Stimulated activated CD4-positive, alpha-beta T cell treated with anti-CD3 and anti-CD28 coated beads, Interleukin-4, amount 100 ng/mL, for 48 hours (primary cell): Measurements from ENCODE around the gene AMOTL1.
"Not testable (repeated sequence)": the region's sequence is repeated elsewhere in the genome, so short reads cannot be mapped to it uniquely, and the experiment has no call there.

Experiments used
- DNase-seq, 2 donors: peaks; one replicate each; pipeline ENCODE4 v3.0.0-alpha.2; 2020; ENCODE audit warnings: low read depth in 2 of 2

AMOTL1 gene

DNA sequence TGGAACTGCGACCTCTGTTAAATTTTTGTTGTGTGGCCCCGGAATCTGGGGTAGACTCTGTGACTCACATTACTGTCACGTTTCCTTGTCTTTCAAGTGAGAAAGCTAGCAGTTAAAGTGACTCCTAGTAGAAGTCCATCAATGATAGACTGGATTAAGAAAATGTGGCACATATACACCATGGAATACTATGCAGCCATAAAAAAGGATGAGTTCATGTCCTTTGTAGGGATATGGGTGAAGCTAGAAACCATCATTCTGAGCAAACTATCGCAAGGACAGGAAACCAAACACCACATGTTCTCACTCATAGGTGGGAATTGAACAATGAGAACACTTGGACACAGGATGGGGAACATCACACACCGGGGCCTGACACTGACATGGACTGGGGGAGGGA is 23.8 kb downstream of the AMOTL1 start:
- DNase-seq = not testable (repeated sequence)

DNA sequence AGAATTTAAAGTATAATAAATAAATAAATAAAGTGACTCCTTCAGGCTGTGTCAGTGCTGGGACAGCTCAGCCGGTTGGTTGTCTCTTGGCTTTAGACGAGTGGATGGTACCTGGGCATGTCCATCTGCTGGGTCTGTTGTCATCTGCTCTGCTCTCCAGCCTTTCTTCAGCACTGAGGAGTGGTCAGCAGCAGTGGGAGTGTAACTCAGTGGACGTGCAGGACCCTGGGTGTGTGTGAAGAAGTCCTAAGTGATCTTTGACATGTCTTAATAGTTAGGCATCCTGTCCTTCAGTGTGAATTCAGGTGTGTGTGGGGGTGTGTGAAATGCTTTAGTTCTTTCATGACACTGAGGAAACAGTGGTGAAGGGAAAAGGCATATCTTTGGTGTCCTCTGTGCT is 24.3 kb downstream of the AMOTL1 start:
- no peak for DNase-seq

DNA sequence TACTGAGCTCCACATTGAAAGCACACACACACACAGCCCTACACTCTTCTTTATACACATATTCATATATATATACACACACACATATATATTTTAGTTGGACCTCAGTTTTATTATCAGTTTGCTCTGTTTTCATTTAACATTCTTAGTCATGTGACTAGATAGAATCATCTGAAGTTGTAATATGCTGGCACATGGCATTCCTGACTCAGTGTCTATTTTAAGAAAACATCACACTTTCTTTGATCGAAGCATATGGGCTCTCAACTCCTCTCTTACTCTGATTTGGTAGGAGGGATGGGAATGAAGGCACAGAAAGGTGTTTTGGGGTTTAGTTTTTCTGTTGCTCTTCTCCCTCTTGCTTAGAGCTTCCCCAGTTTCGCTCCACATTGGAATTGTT is 24.8 kb downstream of the AMOTL1 start:
- no peak for DNase-seq

DNA sequence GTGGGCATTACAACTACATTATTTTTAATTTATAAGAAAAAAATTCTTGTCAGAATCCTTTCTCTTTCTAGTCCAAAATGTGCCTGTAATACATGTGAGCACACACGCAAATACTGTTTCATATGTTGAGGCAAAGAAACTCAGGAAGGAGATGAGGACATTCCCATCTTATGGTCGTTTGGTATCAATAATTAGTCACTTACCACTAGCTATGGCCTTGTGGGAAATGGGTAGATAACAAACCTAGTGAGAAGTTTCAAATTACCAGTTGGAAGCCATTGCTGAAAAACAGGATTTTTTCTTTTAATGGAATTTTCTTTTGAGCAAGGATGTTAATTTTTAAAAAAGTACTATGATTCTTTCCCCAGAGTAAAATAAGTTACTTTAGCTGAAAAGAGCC is 25.7 kb downstream of the AMOTL1 start:
- no peak for DNase-seq

DNA sequence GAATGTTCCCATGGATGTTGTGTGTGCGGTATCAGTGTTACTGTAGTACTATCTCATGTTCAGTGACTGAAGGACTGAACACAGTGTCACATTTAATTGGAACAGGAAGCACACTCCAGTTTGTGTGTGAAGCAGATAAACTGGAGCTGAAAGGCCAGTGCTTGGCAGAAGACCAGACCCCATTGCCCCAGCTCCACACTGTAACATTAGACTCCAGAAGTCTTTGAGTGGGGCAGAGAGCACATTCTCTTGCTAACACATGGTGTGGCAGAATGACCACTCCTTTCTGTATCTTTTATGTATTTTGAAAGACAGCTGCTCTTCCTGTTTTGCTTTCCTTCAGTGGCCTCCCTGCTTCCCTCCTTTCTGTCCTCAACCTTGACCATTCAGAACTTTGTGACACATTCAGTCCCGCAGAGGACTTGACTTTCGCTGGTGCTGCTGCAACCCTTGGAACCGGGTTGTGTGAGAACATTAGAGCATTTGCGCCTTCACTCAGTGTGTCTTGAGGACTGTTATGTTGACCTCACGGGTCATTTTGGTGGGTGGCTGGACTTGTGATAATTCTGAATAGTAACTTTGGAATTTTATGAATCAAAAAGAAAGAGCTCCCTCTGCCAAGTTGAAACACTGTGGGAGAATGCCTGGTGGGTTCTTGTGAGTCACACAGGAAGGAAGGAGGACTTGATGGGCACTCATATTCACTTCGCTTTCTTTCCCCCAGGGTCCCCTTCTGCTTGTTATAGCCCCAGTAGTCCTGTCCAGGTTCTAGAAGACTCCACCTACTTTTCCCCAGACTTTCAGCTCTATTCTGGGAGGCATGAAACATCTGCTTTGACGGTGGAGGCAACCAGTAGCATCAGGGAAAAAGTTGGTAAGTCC is 26.4 kb downstream of the AMOTL1 start:
- no peak for DNase-seq

DNA sequence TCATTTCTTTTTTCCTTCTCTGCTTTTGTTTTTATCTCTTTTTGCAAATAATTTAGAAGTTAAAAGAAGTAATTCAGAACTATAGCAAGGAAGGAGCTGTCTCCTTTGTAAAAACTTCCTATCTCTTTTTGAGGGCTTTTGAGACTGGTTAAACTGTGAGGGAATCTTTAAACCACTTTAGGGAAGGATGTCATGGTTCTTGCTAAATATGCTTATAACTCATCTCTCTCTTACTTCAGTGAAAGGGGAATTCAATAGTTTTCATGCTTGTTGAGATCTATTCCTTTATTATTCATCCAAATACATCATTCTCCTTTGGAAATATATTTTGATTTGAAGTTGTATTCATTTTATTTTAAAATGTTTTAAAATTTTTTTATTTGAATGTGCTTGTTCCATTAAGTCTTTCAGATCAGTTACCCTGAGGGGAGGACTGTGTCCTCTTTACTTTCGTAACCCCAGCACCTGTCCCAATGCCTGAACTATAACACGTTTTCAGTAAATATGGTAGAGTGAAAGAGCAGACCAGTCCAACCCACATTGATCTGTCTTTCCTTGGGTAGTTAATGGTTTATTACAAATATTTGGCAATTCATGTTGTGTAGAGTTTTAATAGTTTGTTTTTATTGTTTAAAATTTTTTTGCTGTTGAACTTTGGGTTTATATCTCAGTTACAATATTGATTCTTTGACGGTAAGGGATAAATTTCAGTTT is 27.5 kb downstream of the AMOTL1 start:
- no peak for DNase-seq

DNA sequence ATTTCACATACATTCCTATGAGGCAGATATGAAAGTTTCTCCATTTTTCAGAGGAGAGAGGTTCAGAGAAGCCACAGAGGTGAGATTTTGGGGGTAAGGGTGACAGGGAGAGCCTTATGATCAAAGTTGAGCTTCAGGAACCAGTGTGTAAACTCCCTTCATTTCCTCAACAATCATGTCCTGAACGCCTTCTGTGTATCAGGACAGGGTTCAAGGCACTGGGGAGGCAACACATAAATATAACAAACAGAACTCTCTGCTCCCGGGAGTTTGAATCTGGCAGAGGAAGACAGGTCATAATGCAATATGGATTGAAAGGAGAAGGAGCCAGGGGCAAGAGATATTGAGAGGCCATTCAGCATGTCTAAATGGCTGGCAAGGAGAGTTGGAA is 28.0 kb downstream of the AMOTL1 start:
- no peak for DNase-seq

DNA sequence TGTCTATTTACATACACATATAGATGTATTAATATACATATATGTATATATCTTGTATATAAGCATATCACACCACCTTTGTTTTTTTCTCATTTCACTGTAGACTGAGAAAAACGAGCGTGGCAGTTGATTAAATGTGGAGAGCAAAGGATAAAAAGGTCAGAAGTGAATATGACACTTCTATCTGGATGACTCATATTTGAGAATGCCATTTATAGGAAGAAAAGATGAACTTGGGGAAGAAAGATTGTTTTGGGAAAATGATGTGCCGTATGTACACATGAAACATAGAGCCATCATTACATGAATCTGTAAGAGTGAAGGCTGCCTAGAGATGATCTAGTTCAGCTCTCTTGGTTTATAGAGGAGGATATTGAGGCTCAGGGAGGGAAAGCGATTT is 28.7 kb downstream of the AMOTL1 start:
- DNase-seq = no peak

DNA sequence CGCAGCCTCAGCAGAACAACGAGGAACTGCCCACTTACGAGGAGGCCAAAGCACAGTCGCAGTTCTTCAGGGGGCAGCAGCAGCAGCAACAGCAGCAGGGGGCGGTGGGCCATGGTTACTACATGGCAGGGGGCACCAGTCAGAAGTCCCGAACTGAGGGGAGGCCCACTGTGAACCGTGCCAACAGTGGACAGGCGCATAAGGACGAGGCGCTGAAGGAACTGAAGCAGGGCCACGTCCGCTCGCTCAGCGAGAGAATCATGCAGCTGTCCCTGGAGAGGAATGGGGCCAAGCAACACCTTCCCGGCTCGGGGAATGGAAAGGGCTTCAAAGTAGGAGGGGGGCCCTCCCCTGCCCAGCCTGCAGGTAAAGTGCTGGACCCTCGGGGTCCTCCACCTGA is 31.6 kb downstream of the AMOTL1 start:
- no peak for DNase-seq

DNA sequence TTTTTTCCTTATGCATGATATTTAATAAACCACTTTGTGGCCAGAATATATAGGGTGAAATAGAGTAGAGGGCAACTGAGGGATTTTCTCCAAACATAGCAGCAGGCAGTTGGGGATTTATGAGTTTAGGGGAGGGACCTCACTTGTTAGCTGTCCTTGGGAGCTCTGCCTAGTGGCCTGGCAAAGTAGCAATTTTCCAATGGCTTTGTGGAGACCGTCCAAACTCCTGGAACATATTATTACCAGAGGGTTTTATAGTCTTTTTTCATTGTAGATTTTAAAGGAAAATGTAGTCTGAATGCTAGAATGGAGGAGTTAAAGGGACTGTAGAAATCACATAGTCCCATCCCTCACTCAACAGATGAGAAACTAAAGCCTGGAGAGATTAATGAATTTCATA is 32.3 kb downstream of the AMOTL1 start:
- no peak for DNase-seq

DNA sequence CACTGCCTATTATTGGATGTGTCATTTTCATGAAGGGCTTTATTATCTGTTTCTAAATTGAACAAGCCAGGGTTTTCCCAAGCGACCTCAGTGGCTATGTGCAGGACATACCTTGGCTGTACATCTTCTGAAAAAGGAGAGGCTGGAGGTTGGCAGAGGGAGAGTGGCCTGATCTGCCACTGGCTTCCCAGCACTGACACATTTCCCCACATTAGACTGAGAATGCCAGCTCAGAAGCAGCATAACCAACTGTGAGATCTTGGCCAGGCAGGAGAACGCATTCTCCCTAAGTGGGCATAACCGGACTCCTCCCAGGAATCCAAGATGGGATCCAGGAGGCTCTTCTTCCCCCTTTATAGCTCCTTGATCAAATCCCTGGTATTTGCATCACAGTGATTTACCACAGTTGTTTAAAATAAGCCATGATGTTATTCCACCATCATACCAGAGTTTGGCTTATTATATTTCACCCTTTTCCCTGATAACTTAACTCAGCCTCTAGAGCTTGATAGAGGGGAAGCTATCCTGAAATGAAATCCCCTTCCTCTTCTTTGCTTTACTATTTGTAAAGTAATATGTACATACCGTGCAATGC is 33.8 kb downstream of the AMOTL1 start:
- DNase-seq = no peak

DNA sequence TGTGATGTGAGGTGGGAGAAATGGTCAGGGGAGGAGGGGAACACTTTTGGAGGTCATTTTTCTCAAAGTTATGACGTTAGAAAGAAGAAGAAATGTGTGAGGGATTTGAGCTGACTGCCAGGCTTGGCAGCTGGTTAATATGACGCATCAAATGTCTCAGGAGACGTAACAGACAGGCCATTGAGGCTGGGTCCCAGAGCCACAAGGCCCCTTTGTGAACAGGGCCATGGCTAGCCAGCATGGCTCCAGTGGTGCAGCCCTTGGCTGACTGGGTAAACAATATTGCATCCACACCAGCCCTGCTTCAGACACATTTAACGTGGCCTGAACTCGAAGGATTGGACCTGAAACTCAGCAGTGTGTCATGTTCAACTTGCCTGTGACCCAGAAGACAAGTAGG is 34.3 kb downstream of the AMOTL1 start:
- DNase-seq = no peak

DNA sequence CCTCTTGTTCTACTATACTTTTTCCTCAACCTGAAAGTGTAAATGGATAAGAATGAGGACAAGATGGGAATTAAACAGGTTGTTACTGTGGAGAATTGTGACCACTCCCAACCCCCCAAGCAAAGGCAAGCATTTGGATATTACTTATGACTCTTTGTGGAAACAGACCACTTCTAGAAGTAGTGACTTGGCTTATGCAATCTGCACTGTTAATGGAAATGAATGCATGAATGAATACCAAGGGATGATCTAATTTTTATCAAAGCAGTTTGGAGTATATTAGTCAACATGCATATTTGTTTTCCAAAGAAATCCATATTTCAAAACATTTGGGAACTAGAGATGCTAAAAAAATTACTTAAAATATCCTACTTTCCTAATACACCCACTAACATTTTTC is 35.3 kb downstream of the AMOTL1 start:
- no peak for DNase-seq

DNA sequence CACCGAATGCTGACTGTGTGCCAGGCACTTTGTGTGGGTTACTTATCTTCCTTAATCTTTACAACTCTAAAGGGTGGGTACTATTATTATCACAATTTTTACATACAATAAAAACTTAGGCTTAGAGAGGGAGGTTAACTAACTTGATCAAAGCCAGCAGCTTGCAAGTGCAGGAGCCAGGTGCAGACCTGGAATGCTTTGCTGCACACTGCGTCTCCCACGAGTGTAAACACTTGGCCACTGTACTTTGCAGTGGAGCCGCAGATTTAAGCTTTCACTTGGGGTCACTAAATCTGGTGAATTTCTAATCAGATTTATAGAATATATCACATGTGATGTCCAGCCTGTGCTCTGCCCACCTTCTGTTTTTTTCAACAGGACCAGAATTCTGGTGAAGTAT is 36.7 kb downstream of the AMOTL1 start:
- DNase-seq = no peak

DNA sequence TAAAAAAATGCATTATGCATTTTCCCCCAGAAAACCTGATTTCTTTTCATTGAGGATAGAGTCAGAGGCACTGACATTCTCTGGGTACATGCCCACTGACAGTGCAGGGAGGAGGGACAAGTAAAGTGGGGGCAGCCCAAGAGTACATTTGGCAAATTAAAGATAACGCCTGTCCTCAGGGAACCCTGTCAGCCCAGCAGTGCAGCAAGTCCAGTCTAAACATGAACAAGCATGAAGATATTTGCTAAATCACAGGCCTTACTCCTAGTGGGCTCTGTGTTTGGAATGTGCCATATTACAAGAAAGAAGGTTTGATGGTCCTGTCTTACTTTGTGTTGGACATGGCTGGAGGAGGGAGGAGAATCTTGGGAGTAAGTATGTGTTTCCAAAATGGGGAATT is 37.9 kb downstream of the AMOTL1 start:
- no peak for DNase-seq

DNA sequence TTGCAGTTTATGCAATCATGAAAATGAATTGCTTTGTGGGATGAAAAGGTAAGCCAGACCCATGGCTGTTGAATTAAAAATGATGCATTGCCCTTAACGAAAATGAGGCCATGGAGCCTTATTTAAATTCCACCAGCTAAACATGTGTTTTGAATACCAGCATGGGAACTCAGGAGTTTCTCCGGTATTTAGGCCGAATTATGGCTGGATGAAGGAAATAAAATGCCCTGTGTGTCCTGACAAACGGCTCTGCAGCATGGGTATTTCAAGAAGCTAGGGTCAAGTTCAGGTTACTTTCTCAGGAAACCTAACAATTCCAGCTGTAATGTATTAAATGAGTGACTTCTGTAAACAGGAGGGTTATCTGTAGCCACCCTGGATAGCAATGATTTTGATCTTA is 38.3 kb downstream of the AMOTL1 start:
- no peak for DNase-seq

DNA sequence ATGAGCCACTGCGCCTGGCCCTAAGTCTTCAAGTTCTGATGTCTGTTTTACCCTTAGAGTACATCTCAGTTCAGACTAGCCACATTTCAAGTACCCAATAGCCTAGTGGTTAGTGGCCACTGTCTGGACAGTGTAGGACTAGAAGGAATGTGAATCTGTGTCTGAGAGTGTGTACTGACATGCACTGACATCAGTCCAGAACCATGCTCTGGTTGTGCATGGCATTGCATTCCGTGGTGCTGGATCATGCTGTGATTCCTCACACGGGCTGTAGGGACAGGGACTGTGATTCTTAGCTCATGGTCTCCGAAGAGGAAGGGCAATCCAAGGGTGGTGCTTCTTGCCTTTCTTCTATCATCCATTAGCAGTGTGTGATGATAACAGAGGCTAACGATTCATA is 41.1 kb downstream of the AMOTL1 start:
- DNase-seq = no peak

DNA sequence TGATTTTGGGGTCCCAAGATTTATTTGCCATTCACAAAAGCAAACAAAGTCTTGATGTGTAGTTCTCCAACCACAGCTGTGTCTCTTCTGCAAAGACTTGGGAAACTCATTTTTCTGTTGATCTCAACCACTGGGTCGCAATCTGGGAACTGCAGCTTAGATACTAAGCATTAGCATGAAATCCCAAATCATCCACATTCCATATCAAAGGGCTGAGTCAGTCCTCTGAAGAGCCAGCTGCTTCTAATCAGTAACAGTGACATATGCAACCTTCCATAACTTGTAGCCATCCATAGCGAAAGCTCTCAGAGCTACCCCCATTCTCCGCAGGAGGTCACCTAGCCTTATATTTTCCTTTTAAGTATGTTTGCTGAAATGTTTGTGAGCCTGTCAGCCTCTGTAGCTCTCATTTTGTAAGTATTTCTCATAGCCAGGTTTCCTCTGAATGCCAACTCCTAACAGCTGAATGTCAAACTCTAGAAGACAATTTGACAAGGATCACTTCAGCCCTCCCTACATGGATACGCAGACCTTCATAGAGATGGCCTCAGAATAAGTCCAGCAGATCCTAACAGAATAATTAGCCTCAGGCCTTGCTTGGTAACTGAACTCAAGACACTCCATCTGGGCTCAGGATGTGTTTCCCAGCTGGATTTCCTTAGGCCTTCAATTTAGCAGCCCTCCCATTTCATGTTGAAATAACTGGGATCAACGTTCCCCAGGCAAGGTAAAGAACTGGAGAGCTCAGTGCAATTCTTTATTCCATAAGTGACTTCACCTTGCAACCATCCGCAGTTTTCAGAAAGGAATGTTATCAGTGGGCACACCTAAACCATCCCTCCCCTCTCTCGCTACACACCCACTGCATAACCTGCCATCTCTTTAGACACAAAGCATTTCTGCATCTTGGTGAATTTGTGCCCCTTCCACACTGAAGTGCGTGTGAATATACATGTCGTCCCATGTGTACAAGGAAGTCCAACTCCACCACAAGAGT is 44.9 kb downstream of the AMOTL1 start:
- not testable (repeated sequence) for DNase-seq

DNA sequence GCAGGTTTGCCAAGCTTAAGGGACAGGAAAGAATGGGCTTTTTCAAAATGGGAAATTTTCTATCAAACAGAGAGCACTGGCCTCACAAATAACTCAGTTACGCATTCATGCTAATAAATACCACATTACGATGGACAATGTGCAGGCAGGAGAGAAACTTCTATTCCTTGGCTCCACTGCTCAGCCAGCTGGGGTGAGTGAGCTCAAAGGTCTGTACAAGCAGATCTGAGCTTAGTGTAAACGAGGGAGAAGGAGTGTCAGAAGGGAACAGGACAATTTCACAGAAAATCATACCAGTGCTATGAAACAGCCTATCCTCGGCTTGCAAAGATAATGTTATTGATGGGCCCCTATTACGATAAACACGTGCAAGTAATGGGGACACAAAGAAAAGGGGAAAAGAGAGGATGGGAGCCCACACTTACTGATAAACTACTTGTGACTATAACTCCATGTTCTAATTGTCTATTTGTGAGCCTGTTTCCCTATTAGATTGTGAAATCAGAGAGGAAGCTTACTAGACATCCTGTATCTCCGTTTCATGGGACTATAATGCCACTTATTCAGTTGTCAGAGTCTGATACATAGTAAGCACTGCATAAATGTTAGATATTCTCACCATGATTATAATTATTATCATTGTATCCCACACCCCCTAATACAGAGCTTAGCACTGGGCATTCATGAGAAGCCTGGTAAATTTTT is 46.3 kb downstream of the AMOTL1 start:
- DNase-seq = no peak

DNA sequence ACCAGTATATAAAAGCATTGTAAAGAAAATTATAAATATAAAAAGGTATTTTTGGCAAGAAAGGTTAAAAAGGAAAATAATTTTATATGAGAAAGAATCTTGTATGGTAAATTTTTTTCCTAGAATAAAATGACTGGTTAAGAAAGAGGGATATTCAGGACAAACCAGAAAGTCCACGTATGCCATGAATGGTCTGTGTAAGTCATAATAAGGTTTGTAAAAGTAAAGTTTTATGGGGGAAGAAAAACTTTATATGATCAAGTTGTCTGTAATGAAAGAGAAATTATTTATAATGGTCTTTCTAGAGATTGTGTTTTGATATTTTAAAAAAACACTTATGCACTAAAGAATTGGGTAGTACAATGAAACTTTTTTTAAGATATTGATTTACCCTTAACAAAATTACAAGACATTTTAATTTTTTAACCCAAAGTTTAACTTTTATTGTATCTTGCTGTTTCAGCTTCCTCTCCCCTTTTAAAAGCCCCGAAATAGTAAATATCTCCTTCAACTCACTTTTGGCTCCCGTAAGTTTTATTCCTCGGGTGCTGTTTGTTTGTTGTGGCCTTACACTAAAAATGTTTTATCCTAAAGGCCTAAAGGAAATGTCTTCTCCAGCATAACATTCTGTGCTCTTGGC is 47.7 kb downstream of the AMOTL1 start:
- DNase-seq = no peak

DNA sequence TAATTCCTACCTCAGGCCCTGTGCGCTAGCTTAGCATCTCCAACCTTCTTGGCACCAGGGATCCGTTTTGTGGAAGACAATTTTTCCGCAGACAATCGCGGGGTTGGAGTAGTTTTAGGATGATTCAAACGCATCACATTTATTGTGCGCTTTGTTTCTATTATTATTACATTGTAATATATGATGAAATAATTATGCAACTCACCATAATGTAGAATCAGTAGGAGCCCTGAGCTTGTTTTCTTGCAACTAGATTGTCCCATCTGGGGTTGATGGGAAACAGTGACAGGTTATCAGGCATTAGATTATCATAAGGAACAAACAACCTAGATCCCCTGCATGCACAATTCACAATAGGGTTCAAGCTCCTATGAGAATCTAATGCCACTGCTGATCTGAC is 52.3 kb downstream of the AMOTL1 start:
- no peak for DNase-seq
